ENCODE measurements around the gene GFI1. TPM values are rescaled to one million over a fixed set of nuclear protein-coding genes. Genes with fewer than 3 reads are reported as not detected.

The GFI1 gene
- total RNA-seq, 1 donor from 2014 or later: not detected

GRCh38 chr1:92478393-92478792 lies 8.3 kb downstream of the GFI1 start:
- intact Hi-C loops (cut with DNase I): no loop called here
- no peak for TF ChIP-seq CTCF (IDR thresholded peaks at IDR 0.05)
- Histone ChIP-seq H3K9me3 (no peaks in the 10 kb centered on the region), H3K27me3 (peaks cover 26% of the 10 kb centered on the region), H3K4me1 (peaks cover 16 to 21% of the 10 kb centered on the region in 2 donors), H3K27ac (no peak overlapping the region), H3K4me3 (no peak overlapping the region), H3K36me3 (no peaks in the 10 kb centered on the region)
- no peak for DNase-seq (ENCODE audit: low spot score in 2 of 2)

GRCh38 chr1:92476071-92476631 lies 10.6 kb downstream of the GFI1 start:
- Histone ChIP-seq H3K27me3 (peaks cover 5% of the 10 kb centered on the region), H3K9me3 (no peaks in the 10 kb centered on the region), H3K4me1 (peaks cover 0 to 6% of the 10 kb centered on the region in 2 donors), H3K36me3 (no peaks in the 10 kb centered on the region), H3K4me3 (no peak overlapping the region), H3K27ac (no peak overlapping the region)
- DNase-seq (ENCODE audit: low spot score in 2 of 2): no peak
- no peak for TF ChIP-seq CTCF (IDR thresholded peaks at IDR 0.05)
- intact Hi-C loops (cut with DNase I): no loop called here

GRCh38 chr1:92475029-92475428 lies 11.7 kb downstream of the GFI1 start:
- DNase-seq (ENCODE audit: low spot score in 2 of 2): no peak
- Histone ChIP-seq H3K4me3 (no peak overlapping the region), H3K36me3 (no peaks in the 10 kb centered on the region), H3K4me1 (no peaks in the 10 kb centered on the region), H3K27ac (no peak overlapping the region), H3K27me3 (no peaks in the 10 kb centered on the region), H3K9me3 (no peaks in the 10 kb centered on the region)
- TF ChIP-seq CTCF (IDR thresholded peaks at IDR 0.05): no peak
- intact Hi-C loops (cut with DNase I): no loop called here

- Histone ChIP-seq H3K27me3 (no peaks in the 10 kb centered on the region), H3K4me1 (no peaks in the 10 kb centered on the region), H3K27ac (no peak overlapping the region), H3K4me3 (no peak overlapping the region), H3K36me3 (no peaks in the 10 kb centered on the region), H3K9me3 (no peaks in the 10 kb centered on the region)
- no peak for TF ChIP-seq CTCF (IDR thresholded peaks at IDR 0.05)
- no peak for DNase-seq (ENCODE audit: low spot score in 2 of 2)
- intact Hi-C loops (cut with DNase I): no loop called here
These were observed 12.8 kb downstream of the GFI1 start for GRCh38 chr1:92473781-92474495.

DNA sequence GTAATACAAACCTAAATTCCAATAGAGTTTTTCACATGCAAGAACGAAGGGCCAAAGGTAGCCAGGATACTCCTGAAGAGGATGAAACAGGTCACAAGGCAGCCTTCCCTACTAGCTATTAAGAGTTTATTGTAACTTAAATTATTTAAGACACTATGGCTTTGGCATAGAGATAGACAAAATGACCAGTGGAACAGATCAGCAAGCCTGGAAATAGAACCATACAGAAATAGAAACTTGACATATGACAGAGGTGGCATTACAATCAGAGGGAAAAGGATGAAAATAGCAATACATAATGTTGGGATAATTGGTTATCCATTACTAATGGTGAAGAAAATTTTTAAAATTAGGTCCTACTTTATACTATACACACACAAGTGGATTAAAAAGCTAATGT lies 16.5 kb downstream of the GFI1 start:
- no peaks in the 10 kb centered on the region for H3K36me3 ChIP-seq
- no peak for TF ChIP-seq CTCF (IDR thresholded peaks at IDR 0.05)
- no peak overlapping the region for H3K27ac ChIP-seq
- intact Hi-C loops (cut with DNase I): no loop called here
- no peak for DNase-seq (ENCODE audit: low spot score in 2 of 2)
- H3K4me3 ChIP-seq: no peak overlapping the region
- H3K27me3 ChIP-seq: no peaks in the 10 kb centered on the region
- H3K4me1 ChIP-seq: no peaks in the 10 kb centered on the region
- no peaks in the 10 kb centered on the region for H3K9me3 ChIP-seq
